ENCODE measurements around the gene HPS4. TPM values are rescaled to one million over a fixed set of nuclear protein-coding genes. Genes with fewer than 3 reads are reported as not detected.
"Not testable (repeated sequence)": the region's sequence is repeated elsewhere in the genome, so short reads cannot be mapped to it uniquely, and the experiment has no call there.

Gene HPS4
- total RNA-seq, 4 donors from 2014 or later = 29.1 to 51.2 (median 37.2) TPM

DNA sequence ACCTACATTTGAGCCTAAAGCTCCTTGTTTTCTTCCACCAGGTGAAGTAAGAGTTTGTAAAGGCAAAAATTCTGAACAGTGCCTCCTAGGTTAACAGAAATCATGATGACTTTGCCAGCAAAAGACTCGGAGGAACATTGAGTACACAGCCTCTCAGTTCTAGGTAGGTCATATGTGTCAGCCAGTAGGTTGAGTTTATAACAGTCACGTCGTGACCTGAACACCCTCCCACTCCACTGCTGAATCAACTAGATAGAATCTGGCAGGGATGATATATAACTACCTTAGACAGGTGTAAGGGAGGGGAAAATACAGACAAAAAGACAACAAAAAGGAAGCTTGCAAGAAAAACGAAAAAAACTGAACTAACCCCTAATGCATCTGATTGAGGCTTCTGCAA lies 67.3 kb downstream of the HPS4 start:
- in situ Hi-C loops (cut with MboI; ENCODE audit: low pct_ligation_motif_present in 1 of 4, low pct_unique_long_range_greater_than_20kb in 1 of 4, low sequenced_read_pairs in 3 of 4) (no loop called here), intact Hi-C loops (cut with DNase I; ENCODE audit: low total_unique reads) (no loop called here)
- H3K9me3 ChIP-seq = no peaks in the 10 kb centered on the region
- 38 to 45% methylated on average over 1 to 4 of the region's 4 CpGs for WGBS, 2 donors (ENCODE audit: low coverage in 1 of 2)
- H3K4me1 ChIP-seq = peaks cover 0 to 18% (median 3%) of the 10 kb centered on the region in 4 donors
- TF ChIP-seq POLR2AphosphoS5 (IDR thresholded peaks at IDR 0.05) (no peak), EP300 (IDR thresholded peaks at IDR 0.05; ENCODE audit: low read depth) (no peak), POLR2A (IDR thresholded peaks at IDR 0.05) (no peak)
- TF ChIP-seq, protein P1, sequence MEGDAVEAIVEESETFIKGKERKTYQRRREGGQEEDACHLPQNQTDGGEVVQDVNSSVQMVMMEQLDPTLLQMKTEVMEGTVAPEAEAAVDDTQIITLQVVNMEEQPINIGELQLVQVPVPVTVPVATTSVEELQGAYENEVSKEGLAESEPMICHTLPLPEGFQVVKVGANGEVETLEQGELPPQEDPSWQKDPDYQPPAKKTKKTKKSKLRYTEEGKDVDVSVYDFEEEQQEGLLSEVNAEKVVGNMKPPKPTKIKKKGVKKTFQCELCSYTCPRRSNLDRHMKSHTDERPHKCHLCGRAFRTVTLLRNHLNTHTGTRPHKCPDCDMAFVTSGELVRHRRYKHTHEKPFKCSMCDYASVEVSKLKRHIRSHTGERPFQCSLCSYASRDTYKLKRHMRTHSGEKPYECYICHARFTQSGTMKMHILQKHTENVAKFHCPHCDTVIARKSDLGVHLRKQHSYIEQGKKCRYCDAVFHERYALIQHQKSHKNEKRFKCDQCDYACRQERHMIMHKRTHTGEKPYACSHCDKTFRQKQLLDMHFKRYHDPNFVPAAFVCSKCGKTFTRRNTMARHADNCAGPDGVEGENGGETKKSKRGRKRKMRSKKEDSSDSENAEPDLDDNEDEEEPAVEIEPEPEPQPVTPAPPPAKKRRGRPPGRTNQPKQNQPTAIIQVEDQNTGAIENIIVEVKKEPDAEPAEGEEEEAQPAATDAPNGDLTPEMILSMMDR (IDR thresholded peaks at IDR 0.05) = no peak
- peaks cover 23% of the 10 kb centered on the region for H3K27me3 ChIP-seq
- H3K4me3 ChIP-seq = no peak overlapping the region
- DNase-seq = no peak
- no peaks in the 10 kb centered on the region for H3K36me3 ChIP-seq
- no peak overlapping the region for H3K27ac ChIP-seq

- Histone ChIP-seq H3K27me3 (peaks cover 26% of the 10 kb centered on the region), H3K4me1 (peaks cover 0 to 16% (median 3%) of the 10 kb centered on the region in 4 donors), H3K27ac (no peak overlapping the region), H3K9me3 (no peaks in the 10 kb centered on the region), H3K4me3 (no peak overlapping the region), H3K36me3 (no peaks in the 10 kb centered on the region)
- in situ Hi-C loops (cut with MboI; ENCODE audit: low pct_ligation_motif_present in 1 of 4, low pct_unique_long_range_greater_than_20kb in 1 of 4, low sequenced_read_pairs in 3 of 4) = no loop called here
- 76 to 100% methylated on average over 1 to 4 of the region's 4 CpGs for WGBS, 2 donors (ENCODE audit: low coverage in 1 of 2)
- no peak for DNase-seq
- intact Hi-C loops (cut with DNase I; ENCODE audit: low total_unique reads) = no loop called here
- TF ChIP-seq, protein P1 (IDR thresholded peaks at IDR 0.05) = no peak
- TF ChIP-seq EP300 (IDR thresholded peaks at IDR 0.05; ENCODE audit: low read depth) (no peak), POLR2AphosphoS5 (IDR thresholded peaks at IDR 0.05) (no peak), POLR2A (IDR thresholded peaks at IDR 0.05) (no peak)
These were observed 69.2 kb downstream of the HPS4 start for GRCh38 chr22:26414347-26414746.

- H3K4me3 ChIP-seq = no peak overlapping the region
- DNase-seq = no peak
- no peak overlapping the region for H3K27ac ChIP-seq
- no peak for TF ChIP-seq EP300 (IDR thresholded peaks at IDR 0.05; ENCODE audit: low read depth)
- TF ChIP-seq, protein P1 (IDR thresholded peaks at IDR 0.05) = no peak
- TF ChIP-seq POLR2AphosphoS5 (IDR thresholded peaks at IDR 0.05) = no peak
- TF ChIP-seq POLR2A (IDR thresholded peaks at IDR 0.05) = no peak
- H3K4me1 ChIP-seq = no peaks in the 10 kb centered on the region
- H3K27me3 ChIP-seq = peaks cover 11% of the 10 kb centered on the region
- H3K9me3 ChIP-seq = no peaks in the 10 kb centered on the region
- 75 to 77% methylated on average over 5 of the region's 5 CpGs for WGBS, 2 donors (ENCODE audit: low coverage in 1 of 2)
- intact Hi-C loops (cut with DNase I; ENCODE audit: low total_unique reads) = no loop called here
- no peaks in the 10 kb centered on the region for H3K36me3 ChIP-seq
- in situ Hi-C loops (cut with MboI; ENCODE audit: low pct_ligation_motif_present in 1 of 4, low pct_unique_long_range_greater_than_20kb in 1 of 4, low sequenced_read_pairs in 3 of 4) = no loop called here
These were observed 73.2 kb downstream of the HPS4 start for GRCh38 chr22:26410386-26410785.

GRCh38 chr22:26409719-26410335 lies 73.8 kb downstream of the HPS4 start:
- 60 to 72% methylated on average over 3 to 5 of the region's 5 CpGs for WGBS, 2 donors (ENCODE audit: low coverage in 1 of 2)
- peaks cover 9% of the 10 kb centered on the region for H3K27me3 ChIP-seq
- no peak for DNase-seq
- no peaks in the 10 kb centered on the region for H3K9me3 ChIP-seq
- in situ Hi-C loops (cut with MboI; ENCODE audit: low pct_ligation_motif_present in 1 of 4, low pct_unique_long_range_greater_than_20kb in 1 of 4, low sequenced_read_pairs in 3 of 4) (loop anchor here in 1 of 4 donors (5.0 kb wide), 1 partner anchor 42 kb away; no protein-coding TSS in a partner anchor), intact Hi-C loops (cut with DNase I; ENCODE audit: low total_unique reads) (no loop called here)
- TF ChIP-seq, protein P1 (IDR thresholded peaks at IDR 0.05) = no peak
- TF ChIP-seq POLR2A (IDR thresholded peaks at IDR 0.05) = no peak
- TF ChIP-seq POLR2AphosphoS5 (IDR thresholded peaks at IDR 0.05) = no peak
- TF ChIP-seq EP300 (IDR thresholded peaks at IDR 0.05; ENCODE audit: low read depth) = no peak
- H3K27ac ChIP-seq = no peak overlapping the region
- H3K4me3 ChIP-seq = no peak overlapping the region
- H3K36me3 ChIP-seq = no peaks in the 10 kb centered on the region
- H3K4me1 ChIP-seq = no peaks in the 10 kb centered on the region

GRCh38 chr22:26408562-26409220 lies 74.9 kb downstream of the HPS4 start:
- H3K36me3 ChIP-seq; H3K27ac ChIP-seq; DNase-seq; H3K4me3 ChIP-seq; intact Hi-C loops (cut with DNase I; ENCODE audit: low total_unique reads); H3K9me3 ChIP-seq; H3K27me3 ChIP-seq; H3K4me1 ChIP-seq: not testable (repeated sequence)
- in situ Hi-C loops (cut with MboI; ENCODE audit: low pct_ligation_motif_present in 1 of 4, low pct_unique_long_range_greater_than_20kb in 1 of 4, low sequenced_read_pairs in 3 of 4) = loop anchor here in 1 of 4 donors (5.0 kb wide), 1 partner anchor 44 kb away; no protein-coding TSS in a partner anchor
- WGBS, 2 donors (ENCODE audit: low coverage in 1 of 2) = 84 to 86% methylated on average over 6 to 7 of the region's 7 CpGs
